ENCODE results near the gene PCDHA9.

DNA sequence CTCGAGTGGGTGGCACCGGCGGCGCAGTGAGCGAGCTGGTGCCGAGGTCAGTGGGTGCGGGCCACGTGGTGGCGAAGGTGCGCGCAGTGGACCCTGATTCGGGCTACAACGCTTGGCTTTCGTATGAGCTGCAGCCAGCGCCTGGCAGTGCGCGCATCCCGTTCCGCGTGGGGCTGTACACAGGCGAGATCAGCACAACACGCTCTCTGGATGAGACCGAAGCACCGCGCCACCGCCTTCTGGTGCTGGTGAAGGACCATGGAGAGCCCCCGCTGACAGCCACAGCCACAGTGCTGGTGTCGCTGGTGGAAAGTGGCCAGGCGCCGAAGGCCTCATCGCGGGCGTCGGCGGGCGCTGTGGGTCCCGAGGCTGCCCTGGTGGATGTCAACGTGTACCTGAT, 24.7 kb upstream of the PCDHA9 start:
- TF ChIP-seq EZH2phosphoT487 (IDR thresholded peaks at IDR 0.05; ENCODE audit: borderline replicate concordance, low read length) = no peak
- TF ChIP-seq, protein P1, sequence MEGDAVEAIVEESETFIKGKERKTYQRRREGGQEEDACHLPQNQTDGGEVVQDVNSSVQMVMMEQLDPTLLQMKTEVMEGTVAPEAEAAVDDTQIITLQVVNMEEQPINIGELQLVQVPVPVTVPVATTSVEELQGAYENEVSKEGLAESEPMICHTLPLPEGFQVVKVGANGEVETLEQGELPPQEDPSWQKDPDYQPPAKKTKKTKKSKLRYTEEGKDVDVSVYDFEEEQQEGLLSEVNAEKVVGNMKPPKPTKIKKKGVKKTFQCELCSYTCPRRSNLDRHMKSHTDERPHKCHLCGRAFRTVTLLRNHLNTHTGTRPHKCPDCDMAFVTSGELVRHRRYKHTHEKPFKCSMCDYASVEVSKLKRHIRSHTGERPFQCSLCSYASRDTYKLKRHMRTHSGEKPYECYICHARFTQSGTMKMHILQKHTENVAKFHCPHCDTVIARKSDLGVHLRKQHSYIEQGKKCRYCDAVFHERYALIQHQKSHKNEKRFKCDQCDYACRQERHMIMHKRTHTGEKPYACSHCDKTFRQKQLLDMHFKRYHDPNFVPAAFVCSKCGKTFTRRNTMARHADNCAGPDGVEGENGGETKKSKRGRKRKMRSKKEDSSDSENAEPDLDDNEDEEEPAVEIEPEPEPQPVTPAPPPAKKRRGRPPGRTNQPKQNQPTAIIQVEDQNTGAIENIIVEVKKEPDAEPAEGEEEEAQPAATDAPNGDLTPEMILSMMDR (IDR thresholded peaks at IDR 0.05; ENCODE audit: low read depth, low read length, poor library complexity, severe bottlenecking) = no peak

Measured in DOHH2 (cell line).